Kasumi-1 (cell line): ENCODE measurements around the gene EXPH5.
"Not testable (repeated sequence)": the region's sequence is repeated elsewhere in the genome, so short reads cannot be mapped to it uniquely, and the experiment has no call there.

Source experiments
- DNase-seq, 2 experiments: peaks; one replicate each; lab custom pipeline; 2025; lab: John Stamatoyannopoulos, UW

Gene EXPH5

DNA sequence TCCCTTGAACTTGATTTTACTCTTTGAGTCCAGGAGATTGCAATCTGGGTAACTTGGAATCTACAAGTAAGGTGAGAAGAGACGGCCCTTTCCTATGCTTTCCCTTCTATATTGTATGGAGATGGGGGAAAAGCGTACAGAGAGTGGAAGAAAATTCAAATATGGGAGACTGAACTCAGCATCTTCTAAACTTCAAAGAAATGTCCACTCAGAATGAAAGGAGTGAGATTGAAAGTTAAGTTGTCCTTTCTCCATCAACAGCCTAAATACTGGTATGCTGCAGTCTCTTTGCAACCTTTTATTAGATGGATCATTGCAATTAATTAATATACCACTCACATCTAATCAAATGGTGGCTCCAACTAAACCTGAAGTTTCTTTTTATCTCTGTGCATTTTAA is 6.4 kb upstream of the EXPH5 start:
- no peak for DNase-seq

- DNase-seq = no peak
These were observed 4.3 kb upstream of the EXPH5 start for GRCh38 chr11:108597736-108598355.

DNA sequence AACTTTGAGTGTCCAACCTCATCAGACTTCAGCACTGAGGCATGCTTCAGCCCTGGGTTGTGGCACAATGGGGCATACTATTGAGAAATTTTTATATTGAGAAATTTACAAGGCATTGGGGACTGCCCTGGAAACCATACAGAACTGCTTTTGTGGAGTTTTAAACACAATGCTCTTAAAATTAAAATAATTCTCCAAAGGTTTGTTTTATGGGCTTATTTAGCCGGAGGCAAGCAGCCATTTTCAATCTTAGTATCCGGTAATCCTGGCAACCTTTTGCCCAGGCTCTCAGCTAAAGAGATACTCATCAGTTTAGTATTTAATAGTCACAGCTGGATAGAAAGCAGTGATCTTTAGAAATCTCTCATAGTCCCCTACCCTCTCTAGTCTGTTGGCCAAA is 3.1 kb upstream of the EXPH5 start:
- DNase-seq = no peak

- no peak for DNase-seq
These were observed 411 bp upstream of the EXPH5 start for GRCh38 chr11:108593923-108594434.

DNA sequence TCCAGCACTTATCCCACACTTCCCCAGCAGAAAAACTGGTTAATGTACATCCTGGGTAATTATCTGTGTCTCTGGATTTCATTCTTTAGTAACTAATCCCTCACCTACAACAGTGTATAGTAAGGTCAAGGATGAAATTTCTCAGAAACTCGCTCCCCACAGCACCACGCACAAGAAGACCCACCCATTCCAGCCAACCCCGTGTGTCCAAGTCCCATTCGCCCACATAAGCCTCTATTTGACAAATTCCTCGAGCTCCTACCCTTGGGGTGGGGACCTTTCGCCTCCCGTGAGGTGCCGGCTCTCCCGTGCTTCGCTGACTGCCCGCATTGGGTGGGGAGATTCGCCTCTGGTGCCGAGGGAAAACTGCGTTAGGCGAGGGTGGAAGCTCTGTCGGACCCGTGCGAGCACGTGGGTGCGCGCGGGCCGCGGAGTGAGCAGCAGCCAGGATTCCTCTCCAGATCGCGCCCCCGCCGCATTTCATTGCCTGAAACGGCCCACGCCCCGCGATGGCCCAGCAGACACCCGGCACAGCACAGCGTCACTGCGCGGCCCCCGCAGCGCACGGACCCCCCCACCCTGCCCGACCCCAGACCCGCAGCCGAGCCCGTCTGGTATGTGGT is 866 bp downstream of the EXPH5 start:
- no peak for DNase-seq

DNA sequence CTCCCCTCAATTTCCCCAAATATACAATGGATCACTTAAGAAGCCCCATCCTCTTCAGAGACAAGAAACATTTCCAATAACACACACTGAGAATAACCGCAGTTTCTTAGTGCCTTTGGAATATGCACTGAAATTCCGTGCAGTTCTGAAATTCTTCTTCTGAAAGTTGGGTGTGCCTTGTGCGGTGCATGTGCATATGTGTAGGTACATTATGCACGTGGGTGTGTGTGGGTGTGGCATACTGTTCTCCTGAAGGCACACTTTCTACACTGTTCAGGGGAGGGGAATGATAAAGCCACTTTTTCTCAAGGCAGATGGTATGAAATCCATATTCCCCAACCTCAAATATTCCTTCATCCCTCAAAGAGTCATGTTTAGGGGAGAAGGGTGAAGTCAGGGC is 1.7 kb downstream of the EXPH5 start:
- no peak for DNase-seq

GRCh38 chr11:108589136-108589535 is 4.4 kb downstream of the EXPH5 start:
- no peak for DNase-seq

DNA sequence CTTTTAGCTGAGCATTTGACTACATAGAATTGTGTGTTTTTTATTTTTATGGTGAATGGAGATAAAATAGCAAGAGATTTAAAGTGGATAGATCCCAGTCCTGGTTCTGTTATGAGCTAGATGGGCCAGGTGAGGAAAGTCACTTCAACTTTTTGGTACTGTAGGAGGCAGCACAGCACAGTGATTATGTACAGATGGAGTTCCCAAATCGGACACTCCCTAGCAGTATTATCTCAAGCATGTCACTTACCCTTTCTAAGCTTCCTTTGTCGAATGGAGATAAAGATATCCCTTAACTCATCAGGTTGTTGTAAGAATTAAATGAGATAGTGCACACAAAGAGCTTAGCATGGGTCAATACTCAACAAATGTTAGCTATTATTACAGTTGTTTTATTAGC is 5.3 kb downstream of the EXPH5 start:
- no peak for DNase-seq

DNA sequence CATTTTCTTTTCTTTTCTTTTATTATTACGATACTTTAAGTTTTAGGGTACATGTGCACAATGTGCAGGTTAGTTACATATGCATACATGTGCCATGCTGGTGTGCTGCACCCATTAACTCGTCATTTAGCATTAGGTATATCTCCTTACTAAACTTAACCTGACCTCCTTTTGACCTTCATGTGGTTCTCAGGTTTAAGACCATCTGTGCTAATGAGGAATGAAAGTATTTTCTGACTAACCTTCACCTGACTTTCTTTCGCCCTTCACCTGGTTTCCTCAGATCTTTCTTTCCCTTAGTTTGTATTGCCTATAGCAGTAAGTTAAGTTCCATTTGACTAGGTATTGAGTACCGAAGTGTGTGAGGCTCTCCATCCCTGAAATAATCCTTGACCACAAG is 6.5 kb downstream of the EXPH5 start:
- DNase-seq = no peak

GRCh38 chr11:108586600-108586999 is 7.0 kb downstream of the EXPH5 start:
- DNase-seq = peak; percentile 17

- not testable (repeated sequence) for DNase-seq
These were observed 7.4 kb downstream of the EXPH5 start for GRCh38 chr11:108586185-108586584.

GRCh38 chr11:108584973-108585372 is 8.6 kb downstream of the EXPH5 start:
- no peak for DNase-seq

DNA sequence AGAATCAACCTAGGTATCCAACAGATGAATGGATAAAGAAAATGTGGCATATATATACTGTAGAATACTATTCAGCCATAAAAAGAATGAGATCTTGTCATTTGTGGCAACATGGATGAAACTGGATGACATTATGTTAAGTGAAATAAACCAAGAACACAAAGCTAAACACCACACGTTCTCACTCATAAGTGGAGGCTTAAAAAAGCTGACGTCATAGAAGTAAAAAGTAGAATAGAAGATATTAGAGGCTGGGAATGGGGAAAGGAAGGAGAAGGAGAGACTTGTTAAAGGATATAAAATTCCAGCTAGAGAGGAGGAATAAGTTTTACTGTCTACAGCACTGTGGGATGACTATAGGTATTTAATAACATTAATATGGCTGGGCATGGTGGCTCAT is 12.9 kb downstream of the EXPH5 start:
- no peak for DNase-seq

DNA sequence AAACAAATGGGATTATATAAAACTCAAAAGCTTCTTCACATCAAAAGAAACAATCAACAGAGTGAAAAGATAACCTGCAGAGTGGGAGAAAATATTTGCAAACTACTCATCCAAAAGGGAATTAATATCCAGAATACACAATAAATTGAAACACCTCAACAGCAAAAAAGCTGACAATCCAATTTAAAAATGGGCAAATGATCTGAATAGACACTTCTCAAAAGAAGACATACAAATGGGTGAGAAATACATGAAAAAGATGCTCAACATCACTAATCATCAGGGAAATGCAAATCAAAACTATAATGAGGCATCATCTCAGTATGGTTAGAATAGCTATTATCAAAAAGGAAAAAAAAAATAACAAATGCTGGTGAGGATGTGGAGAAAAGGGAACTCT is 13.5 kb downstream of the EXPH5 start:
- no peak for DNase-seq

GRCh38 chr11:108576523-108576922 is 17.0 kb downstream of the EXPH5 start:
- no peak for DNase-seq

GRCh38 chr11:108574675-108575074 is 18.9 kb downstream of the EXPH5 start:
- no peak for DNase-seq

- no peak for DNase-seq
These were observed 22.6 kb downstream of the EXPH5 start for GRCh38 chr11:108571001-108571400.

DNA sequence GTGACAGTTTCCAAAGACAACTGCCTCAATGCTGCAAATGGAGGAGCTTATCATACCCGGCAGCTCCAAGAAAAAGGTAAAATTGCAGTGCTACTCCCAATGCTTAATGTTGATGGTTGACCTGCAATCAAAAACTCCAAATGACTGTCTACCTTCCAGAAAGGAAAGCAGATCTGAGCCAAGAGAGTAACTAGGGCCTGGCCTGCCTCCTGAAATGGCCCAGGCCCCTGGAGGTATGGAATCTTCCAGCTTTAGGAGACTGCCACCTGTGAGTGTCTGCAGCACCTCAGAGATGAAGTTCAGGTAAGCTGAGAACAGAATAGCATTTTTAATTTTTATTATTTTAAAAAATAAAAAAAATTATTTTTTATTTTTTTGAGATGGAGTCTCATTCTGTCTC is 23.7 kb downstream of the EXPH5 start:
- DNase-seq = no peak

- DNase-seq = no peak
These were observed 25.2 kb downstream of the EXPH5 start for GRCh38 chr11:108568195-108568858.

- no peak for DNase-seq
These were observed 27.9 kb downstream of the EXPH5 start for GRCh38 chr11:108565653-108566052.

DNA sequence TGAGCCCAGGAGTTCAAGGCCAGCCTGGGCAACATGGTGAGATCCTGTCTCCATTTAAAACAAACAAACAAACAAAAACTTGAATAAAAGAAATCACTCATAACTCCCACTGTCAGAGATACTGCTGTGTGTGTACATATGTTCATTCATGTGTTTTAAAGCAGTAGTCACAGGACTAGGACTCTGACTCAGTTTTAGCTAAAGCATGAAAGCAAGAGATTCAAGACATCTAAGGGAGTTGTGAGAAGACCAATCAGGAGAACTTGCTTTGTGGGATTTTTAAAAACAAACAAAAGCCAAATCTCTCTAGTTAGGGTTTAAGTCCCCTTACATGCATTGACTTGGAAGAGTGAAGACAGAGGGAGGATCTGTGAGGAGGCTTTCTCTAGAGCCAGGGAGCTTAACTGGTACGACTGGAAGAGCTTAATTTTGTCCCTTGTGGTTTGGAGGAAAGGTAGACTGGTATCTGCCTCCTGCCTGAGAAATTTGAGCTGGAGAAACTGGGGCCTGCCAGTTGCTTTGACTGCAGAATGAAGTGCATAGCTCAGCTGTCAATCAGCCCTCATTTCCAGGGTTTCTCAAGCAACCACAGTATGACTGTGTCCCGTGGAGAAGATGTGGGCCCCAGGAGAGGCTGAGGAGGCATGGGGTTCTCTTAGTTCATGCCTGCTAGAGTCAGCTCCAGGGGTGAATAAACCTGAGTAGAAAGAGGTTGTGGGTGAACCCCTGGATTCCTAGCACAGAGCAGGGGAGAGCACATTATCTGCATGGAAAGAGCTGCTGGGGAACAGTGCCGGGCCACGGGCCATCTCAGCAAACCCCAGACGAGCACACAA is 30.6 kb downstream of the EXPH5 start:
- DNase-seq = no peak

- DNase-seq = no peak
These were observed 32.0 kb downstream of the EXPH5 start for GRCh38 chr11:108561535-108561991.
